NCI-H2029 (cell line): ENCODE data around the gene SATB1.
A peak's percentile ranks its signal among the peaks of the same experiment; 100 is the strongest.

ENCODE experiments used
- DNase-seq: peaks from one replicate; lab custom pipeline; 2025; lab: John Stamatoyannopoulos, UW

SATB1 gene

DNA sequence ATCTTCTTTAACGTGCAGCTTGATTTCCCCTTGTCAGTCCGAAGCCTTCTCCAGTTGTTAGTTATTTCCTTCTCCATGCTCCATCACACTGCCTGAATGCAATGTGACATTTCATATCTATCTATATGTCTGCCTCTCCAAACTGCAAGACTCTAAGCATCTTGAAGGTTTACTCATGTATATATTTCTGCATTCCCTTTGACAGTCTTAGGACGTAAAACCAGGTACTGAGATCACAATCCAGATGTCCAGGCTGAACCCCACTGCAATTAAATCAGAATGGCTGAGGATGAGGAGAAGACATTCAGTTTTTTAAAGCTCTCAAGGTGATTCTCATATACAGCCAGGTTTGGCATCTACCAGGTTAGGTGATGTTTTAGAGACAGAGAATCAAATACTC is 6.1 kb upstream of the SATB1 start:
- no peak for DNase-seq

GRCh38 chr3:18428991-18429745 is 4.0 kb upstream of the SATB1 start:
- DNase-seq: no peak

DNA sequence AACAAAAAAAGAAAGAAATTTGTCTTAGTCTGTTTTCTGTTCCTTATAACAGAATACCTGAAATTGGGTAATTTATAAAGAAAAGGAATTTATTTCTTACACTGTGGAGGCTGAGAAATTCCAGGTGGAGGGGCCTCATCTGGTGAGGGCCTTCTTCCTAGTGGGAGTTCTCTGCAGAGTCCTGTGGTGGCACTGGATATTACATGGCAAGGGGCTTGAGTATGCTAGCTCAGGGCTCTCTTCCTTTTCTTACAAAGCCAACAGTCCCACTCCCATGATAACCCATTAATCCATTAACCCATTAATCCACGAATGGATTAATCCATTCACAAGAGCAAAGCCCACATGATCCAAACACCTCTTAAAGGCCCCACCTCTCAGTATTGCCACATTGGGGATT is 2.9 kb upstream of the SATB1 start:
- no peak for DNase-seq

DNA sequence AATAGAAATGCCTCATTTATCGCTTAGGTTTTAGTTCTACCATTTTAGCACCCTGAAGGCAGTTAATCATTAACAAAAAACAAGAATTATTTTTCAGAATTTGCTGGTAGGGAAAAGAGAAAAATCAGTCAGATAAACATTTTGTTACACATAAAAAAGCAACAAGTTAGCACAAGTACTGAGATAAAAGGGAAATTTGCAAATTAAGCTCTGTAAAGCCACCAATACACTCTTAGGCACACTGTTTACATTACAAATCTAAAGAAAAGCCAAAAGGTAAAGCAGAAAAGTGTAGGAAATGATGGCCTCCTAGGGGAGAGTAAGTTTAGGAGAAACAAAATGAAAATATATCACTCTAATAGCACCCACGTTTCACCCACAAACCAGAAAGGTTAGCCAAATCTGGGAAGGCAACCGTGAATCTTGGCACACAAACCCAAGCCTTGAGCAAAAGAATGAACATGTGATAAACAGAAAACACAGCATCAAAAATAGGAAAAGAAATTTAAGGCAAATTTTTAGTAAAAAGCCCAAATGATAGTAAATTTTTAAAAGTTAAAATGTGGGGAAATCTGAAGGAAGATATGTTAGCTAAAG is 1.6 kb upstream of the SATB1 start:
- DNase-seq: no peak

DNA sequence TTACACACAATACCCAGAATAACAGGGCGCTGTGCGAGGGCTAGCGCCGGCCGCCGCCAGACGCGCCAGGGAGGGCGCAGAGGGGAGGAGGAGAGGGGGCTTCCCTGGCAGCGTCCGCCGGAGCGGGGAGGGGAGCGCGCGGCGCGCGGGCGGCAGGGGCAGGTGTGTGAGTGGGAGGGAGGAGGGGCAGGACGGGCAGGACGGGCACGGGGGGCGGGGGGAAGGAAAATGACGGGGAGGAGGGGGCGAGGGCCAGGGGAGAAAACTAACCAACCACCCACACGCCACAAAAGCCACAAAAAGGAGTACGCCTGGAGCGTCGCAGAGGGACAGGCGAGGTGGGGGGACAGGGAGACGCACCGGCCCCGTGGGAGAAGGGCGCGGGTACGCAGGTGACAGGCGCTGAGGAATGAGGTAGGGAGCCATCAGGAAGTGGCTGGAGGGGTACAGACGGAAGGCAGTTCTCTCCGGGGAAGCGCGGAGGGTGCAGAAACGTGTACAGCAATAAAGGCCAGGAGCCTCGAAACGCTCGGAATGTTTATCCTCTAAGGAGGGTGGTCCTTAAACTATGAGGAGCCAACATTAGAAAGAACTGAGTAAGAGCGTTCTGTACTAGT is 610 bp upstream of the SATB1 start:
- DNase-seq: peak; percentile 95

DNA sequence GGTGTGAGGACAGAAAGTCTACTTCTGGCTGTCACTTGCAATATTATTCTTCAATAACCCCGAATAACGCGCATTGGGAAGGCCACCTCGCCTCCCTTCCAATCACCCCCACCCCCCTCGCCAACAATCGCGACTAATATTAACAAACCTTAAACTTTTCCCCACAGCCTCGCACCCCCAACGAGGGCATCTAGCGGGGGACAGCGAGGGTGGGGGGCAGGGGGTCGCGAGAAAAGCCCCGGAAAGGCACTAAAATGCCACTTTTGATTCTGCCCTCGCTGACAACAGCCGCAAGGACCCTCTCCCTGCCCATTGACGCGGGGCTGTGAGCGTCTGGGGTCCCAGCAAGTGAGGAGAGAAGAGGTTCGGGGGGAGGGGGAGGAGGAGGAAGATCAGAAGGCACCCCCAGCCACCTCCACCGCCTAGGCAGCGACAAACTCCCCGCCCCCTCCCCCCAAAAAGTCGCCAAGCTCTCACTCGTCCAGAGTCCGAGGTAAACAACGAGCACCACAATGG is 868 bp downstream of the SATB1 start:
- DNase-seq: no peak

- DNase-seq: no peak
Measured at GRCh38 chr3:18423401-18424212, 1.5 kb downstream of the SATB1 start.

DNA sequence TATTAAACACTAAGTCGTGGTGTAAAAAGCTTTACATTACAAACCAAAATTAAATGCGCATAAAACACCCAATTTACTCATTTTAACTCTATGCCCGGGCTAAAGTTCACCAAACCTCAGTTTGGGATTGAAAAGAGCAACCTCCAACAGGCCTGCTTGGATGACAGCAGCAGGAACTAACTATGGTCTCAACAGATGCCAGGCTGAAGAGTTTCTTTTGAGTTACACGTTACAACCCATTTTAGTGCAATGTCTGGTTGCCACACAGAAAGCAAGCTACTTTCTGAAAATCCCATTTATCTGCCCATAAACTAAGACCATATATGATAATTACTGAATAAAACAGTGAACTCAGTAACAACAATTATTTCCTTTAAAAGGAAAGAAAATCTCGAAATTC is 2.2 kb downstream of the SATB1 start:
- DNase-seq: no peak

- no peak for DNase-seq
Measured at GRCh38 chr3:18420555-18420954, 4.6 kb downstream of the SATB1 start.

- no peak for DNase-seq
Measured at GRCh38 chr3:18419232-18419631, 5.9 kb downstream of the SATB1 start.

DNA sequence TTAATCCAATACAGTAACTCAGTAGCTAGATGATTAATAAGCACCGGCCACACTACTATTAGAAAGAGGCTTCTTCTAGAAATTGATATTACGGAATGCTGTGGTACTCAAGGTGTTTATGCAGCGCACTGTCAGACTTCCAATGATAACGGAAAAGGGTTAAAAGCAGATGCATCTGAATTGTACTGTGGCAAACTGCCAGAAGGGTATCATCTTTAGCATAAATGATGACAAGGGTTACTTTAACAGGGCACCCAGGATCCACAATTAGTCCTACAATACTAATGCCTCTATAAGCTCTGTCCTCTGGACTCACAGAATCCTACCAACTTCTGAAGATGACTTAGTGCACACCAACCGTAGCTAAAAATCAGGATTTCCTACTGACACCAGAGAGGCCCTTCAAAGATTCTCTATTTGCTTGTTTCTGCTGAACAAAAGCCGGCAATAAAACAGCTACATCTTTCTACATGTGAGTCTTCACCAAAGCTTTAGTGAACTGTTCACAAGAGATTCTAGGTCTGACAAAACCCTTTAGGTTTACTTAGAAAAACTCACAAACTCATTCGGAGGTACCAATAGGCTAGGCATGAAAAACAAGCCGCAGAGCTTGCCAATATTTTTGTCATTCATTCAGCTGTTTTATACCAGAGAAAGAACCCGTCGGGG is 7.1 kb downstream of the SATB1 start:
- DNase-seq: no peak

DNA sequence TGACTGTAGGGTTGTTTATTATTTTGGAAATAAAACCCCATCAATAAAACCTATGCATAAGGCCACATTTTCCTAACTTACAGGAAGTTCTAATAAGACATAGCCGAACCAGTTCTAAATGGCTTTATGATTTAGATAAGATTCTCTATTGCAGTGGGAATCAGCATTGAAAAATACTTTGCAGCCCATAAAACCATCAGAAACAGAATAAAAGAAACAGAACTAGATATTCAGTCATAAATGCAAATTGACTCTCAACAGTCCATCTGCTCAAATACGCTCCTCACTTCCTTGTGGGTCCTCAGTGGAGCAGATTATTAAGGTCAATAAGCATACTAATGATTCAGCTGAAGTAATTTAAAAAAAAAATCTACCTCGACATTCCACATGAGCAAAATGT is 8.8 kb downstream of the SATB1 start:
- no peak for DNase-seq

DNA sequence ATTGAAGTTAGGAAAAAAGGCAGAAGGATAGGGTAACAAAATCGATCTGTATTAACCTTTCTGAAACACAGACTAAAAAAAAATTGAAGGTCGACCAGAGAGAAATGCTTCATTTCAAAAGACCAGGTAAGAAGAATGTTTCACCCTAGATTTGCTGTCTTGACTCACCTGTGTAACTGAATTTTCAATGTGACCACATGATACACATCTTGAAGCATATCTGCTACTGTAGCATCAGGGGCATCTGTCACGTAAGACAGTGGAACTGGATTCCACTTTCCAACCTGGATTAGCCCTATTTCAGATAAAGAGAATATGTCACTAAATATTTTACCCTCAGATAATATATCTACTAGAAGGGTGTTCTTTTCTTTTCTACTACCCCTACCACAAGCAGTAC is 9.3 kb downstream of the SATB1 start:
- DNase-seq: no peak

DNA sequence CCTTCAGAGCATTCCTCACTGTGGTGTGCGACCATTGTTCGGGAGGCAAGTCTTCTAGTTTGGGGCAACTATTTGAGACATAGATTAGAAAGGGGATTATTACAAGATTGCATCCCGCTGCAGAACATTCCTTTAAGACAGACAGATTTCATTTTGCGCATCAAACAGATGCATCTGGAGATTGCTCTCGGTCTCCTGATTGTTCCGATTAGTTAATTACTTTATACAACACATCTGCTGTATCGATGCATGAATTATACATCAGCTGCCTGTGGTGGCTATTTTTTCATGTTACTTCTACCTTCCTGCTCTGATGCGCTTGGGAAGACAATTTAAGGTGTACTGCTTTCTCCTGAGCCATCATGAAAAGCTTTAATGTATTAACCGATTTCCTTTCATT is 10.0 kb downstream of the SATB1 start:
- DNase-seq: no peak

- no peak for DNase-seq
Measured at GRCh38 chr3:18412684-18413083, 12.5 kb downstream of the SATB1 start.

GRCh38 chr3:18411541-18411940 is 13.6 kb downstream of the SATB1 start:
- no peak for DNase-seq

- no peak for DNase-seq
Measured at GRCh38 chr3:18410205-18410604, 14.9 kb downstream of the SATB1 start.

DNA sequence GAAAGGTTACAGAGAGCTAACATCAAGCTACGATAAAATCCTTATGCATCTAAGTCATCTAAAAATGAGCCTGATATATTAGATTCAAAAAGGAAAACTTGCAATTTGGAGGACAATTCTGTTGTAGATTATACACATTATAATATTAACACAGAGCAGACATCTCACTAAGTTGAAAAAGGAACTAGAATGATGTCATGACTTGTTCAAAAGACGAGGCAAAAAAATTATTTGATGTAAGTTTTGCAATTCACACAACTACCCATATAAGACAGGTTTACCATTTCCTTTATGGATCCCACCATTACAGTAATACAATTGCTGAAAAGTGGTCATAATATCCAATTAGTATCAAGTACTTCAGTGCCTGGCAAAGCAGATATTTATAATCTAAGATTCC is 15.9 kb downstream of the SATB1 start:
- DNase-seq: no peak

- DNase-seq: no peak
Measured at GRCh38 chr3:18405141-18405540, 20.0 kb downstream of the SATB1 start.

DNA sequence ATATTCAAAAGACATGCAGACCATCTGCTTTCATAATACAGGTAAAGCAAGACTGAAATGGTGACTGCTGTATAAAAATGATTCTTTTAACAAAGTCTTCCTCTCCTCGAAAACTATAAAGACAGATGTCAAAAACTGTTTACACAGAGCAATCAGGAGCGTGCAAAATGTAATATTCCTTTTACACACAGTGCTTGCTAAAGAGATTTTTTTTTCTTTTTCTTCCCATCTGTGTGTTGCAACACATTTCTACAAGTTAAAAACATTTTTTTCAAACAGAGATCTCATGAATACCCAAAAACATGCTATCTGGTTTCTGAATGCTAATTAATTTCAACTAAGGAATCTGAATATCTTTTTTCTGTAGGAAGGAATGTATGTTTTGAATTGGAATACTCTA is 22.1 kb downstream of the SATB1 start:
- no peak for DNase-seq

GRCh38 chr3:18402239-18402799 is 22.8 kb downstream of the SATB1 start:
- no peak for DNase-seq
